GM21367 (cell line): Measurements from ENCODE around the gene CCL27.

Experiments used
- ATAC-seq: cut with Tn5 transposase; IDR thresholded peaks from one replicate; pipeline ENCODE4 v1.9.1; 2021; ENCODE audit not compliant: unreplicated experiment

The CCL27 gene

GRCh38 chr9:34662526-34663302, at the start of gene CCL27:
TSS of gene CCL27 (minus strand) at chr9:34662657. CDS start at chr9:34662633, 24 bp downstream.
- ATAC-seq: no peak

- ATAC-seq: no peak
These were observed 49.7 kb upstream of the CCL27 start for GRCh38 chr9:34712140-34712539.

- ATAC-seq: no peak
These were observed 47.6 kb upstream of the CCL27 start, which contains the start of gene CCL21 for GRCh38 chr9:34710023-34710422. TSS of gene CCL21 (minus strand) at chr9:34710136. CDS start at chr9:34710066, 70 bp downstream.

- no peak for ATAC-seq
These were observed 46.9 kb upstream of the CCL27 start for GRCh38 chr9:34709196-34709978.

- ATAC-seq: no peak
These were observed 44.7 kb upstream of the CCL27 start for GRCh38 chr9:34707130-34707529.

- peak; percentile 71 for ATAC-seq
These were observed 39.6 kb upstream of the CCL27 start for GRCh38 chr9:34701769-34702736.

- ATAC-seq: no peak
These were observed 38.7 kb upstream of the CCL27 start for GRCh38 chr9:34701023-34701768.

- no peak for ATAC-seq
These were observed 32.4 kb upstream of the CCL27 start for GRCh38 chr9:34694811-34695210.

- no peak for ATAC-seq
These were observed 31.1 kb upstream of the CCL27 start for GRCh38 chr9:34693560-34693959.

GRCh38 chr9:34691936-34692315, 29.5 kb upstream of the CCL27 start:
- ATAC-seq: no peak

- ATAC-seq: no peak
These were observed 28.8 kb upstream of the CCL27 start, which contains the start of gene CCL19 for GRCh38 chr9:34690983-34691935. TSS of gene CCL19 (minus strand) at chr9:34691276. CDS start at chr9:34691139, 137 bp downstream.

- ATAC-seq: no peak
These were observed 27.1 kb upstream of the CCL27 start for GRCh38 chr9:34689512-34689911.

GRCh38 chr9:34689116-34689470, 26.6 kb upstream of the CCL27 start:
- ATAC-seq: no peak

GRCh38 chr9:34688329-34689115, 26.1 kb upstream of the CCL27 start:
- ATAC-seq: no peak

GRCh38 chr9:34687276-34688030, 25.0 kb upstream of the CCL27 start:
- no peak for ATAC-seq

GRCh38 chr9:34686732-34687131, 24.3 kb upstream of the CCL27 start:
- ATAC-seq: no peak

- no peak for ATAC-seq
These were observed 23.8 kb upstream of the CCL27 start for GRCh38 chr9:34686231-34686630.

GRCh38 chr9:34685591-34685990, 23.1 kb upstream of the CCL27 start:
- ATAC-seq: no peak
